Keratinocyte (primary cell): ENCODE results near the gene TPM1. TPM values are rescaled to one million over a fixed set of nuclear protein-coding genes. Genes with fewer than 3 reads are reported as not detected.

Source experiments
- DNase-seq: peaks from one replicate; pipeline ENCODE4 v3.0.0-alpha.2; 2011; ENCODE audit warnings: low read depth, missing footprints, low spot score
- FAIRE-seq: peaks from 2 replicates; lab custom pipeline; 2011; peaks lifted over from hg19 to GRCh38; lab: Jason Lieb, UNC
- H2AFZ ChIP-seq: 2 replicates; pipeline ENCODE4 v1.6.0; 2012; ENCODE audit warnings: low read length, control low read depth, inconsistent platforms; ENCODE audit not compliant: control insufficient read depth
- H3K27ac ChIP-seq: 2 replicates; pipeline ENCODE4 v1.5.1; 2011; ENCODE audit warnings: low read length; ENCODE audit not compliant: control insufficient read depth, insufficient read depth
- H3K27me3 ChIP-seq: 3 replicates; pipeline ENCODE4 v1.6.0; 2011; ENCODE audit warnings: low read length; ENCODE audit not compliant: control insufficient read depth, insufficient read depth; ENCODE audit errors: extremely low read depth
- H3K36me3 ChIP-seq, 2 experiments: 2 replicates in 1 of 2; 3 replicates in 1 of 2; pipeline ENCODE4 v1.5.1; 2011; ENCODE audit warnings: low read length in 2 of 2, mild to moderate bottlenecking in 1 of 2; ENCODE audit not compliant: control insufficient read depth in 2 of 2, insufficient read depth in 2 of 2; ENCODE audit errors: extremely low read depth in 1 of 2
- H3K4me1 ChIP-seq: 3 replicates; pipeline ENCODE4 v1.5.1; 2011; ENCODE audit warnings: low read length; ENCODE audit not compliant: control insufficient read depth, insufficient read depth; ENCODE audit errors: extremely low read depth
- H3K4me2 ChIP-seq: 3 replicates; pipeline ENCODE4 v1.6.0; 2011; ENCODE audit warnings: low read depth, low read length; ENCODE audit not compliant: control insufficient read depth, insufficient read depth; ENCODE audit errors: extremely low read depth
- H3K4me3 ChIP-seq, 3 experiments: fragments of 200-600 bp in 1 of 3; sonication (generic) in 1 of 3; 2 replicates in 2 of 3; 3 replicates in 1 of 3; pipeline ENCODE4 v1.5.1; 2011 to 2016; ENCODE audit warnings: low read length in 3 of 3, mild to moderate bottlenecking in 3 of 3, control low read depth in 2 of 3, inconsistent platforms in 1 of 3, low read depth in 1 of 3, mixed read lengths in 1 of 3, mixed run types in 1 of 3, moderate library complexity in 1 of 3; ENCODE audit not compliant: control insufficient read depth in 2 of 3, insufficient read depth in 2 of 3; ENCODE audit errors: extremely low read depth in 1 of 3
- H3K79me2 ChIP-seq: 2 replicates; pipeline ENCODE4 v1.6.0; 2012; ENCODE audit warnings: low read length; ENCODE audit not compliant: control insufficient read depth, insufficient read depth
- H3K9ac ChIP-seq: 3 replicates; pipeline ENCODE4 v1.6.0; 2011; ENCODE audit warnings: low read length; ENCODE audit not compliant: control insufficient read depth, insufficient read depth; ENCODE audit errors: extremely low read depth
- H3K9me1 ChIP-seq: 3 replicates; pipeline ENCODE4 v1.6.0; 2011; ENCODE audit warnings: low read length; ENCODE audit not compliant: control insufficient read depth, insufficient read depth; ENCODE audit errors: extremely low read depth
- H3K9me3 ChIP-seq: 2 replicates; pipeline ENCODE4 v1.5.1; 2012; ENCODE audit warnings: low read depth, low read length; ENCODE audit not compliant: control insufficient read depth
- H4K20me1 ChIP-seq: 3 replicates; pipeline ENCODE4 v1.6.0; 2011; ENCODE audit warnings: low read length; ENCODE audit not compliant: control insufficient read depth, insufficient read depth; ENCODE audit errors: extremely low read depth
- CTCF ChIP-seq, 3 experiments: IDR thresholded peaks in 1 of 3; conservative IDR thresholded peaks in 1 of 3; optimal IDR thresholded peaks in 1 of 3; 2 replicates in 2 of 3; 3 replicates in 1 of 3; pipeline versions ENCODE3 to v1.5.1; 2011; ENCODE audit warnings: low read length in 3 of 3, mild to moderate bottlenecking in 3 of 3, moderate library complexity in 2 of 3, control low read depth in 1 of 3, inconsistent platforms in 1 of 3; ENCODE audit not compliant: insufficient read depth in 2 of 3; ENCODE audit errors: extremely low read depth in 1 of 3
- EZH2 ChIP-seq: IDR thresholded peaks from one replicate; pipeline ENCODE4 v1.6.1; 2012; ENCODE audit warnings: inconsistent platforms, mild to moderate bottlenecking, low read length, moderate library complexity
- dilution Hi-C: fragments of 300-500 bp; cut with MboI; formaldehyde crosslinking; loops from one replicate; pipeline ENCODE4 v1.7.0; 2020; ENCODE audit warnings: low sequenced_read_pairs; ENCODE audit not compliant: extremely low pct_ligation_motif_present
- polyA plus RNA-seq, 5 experiments: library from polyadenylated mRNA; depleted of rRNA in 3 of 5; stranded (reverse) in 3 of 5; stranded (forward) in 1 of 5; unstranded in 1 of 5; fragments of >200 nt; gene quantifications; 1 replicate in 1 of 5; 2 replicates in 3 of 5; 3 replicates in 1 of 5; pipeline versions ENCODE4 v1.2.1 to v1.2.3, GENCODE V29; 2011 to 2012; ENCODE audit warnings: missing spikeins in 2 of 5, low read depth in 1 of 5, low replicate concordance in 1 of 5

The TPM1 gene
- polyA plus RNA-seq, 1 donor (not counting 4 experiments of a cell fraction or from before 2014, with no cell fraction given) = 370 TPM

GRCh38 chr15:63010386-63010785, 32.2 kb upstream of the TPM1 start:
- Histone ChIP-seq H3K9me1 (no peaks in the 10 kb centered on the region), H3K27me3 (no peaks in the 10 kb centered on the region), H3K9me3 (no peaks in the 10 kb centered on the region), H3K36me3 (no peaks in the 10 kb centered on the region), H3K9ac (no peak overlapping the region), H3K27ac (no peak overlapping the region), H3K4me1 (peaks cover 6% of the 10 kb centered on the region), H2AFZ (no peak overlapping the region), H3K4me3 (no peak overlapping the region), H4K20me1 (no peaks in the 10 kb centered on the region), H3K79me2 (no peaks in the 10 kb centered on the region), H3K4me2 (no peak overlapping the region)
- dilution Hi-C loops = no loop called here
- TF ChIP-seq CTCF (optimal IDR thresholded peaks at IDR 0.05 in 1 of 3, IDR thresholded peaks at IDR 0.05 in 1 of 3, conservative IDR thresholded peaks at IDR 0.05 in 1 of 3; ENCODE audit: extremely low read depth in 1 of 3, insufficient read depth in 2 of 3, low read length in 3 of 3) = no peak
- TF ChIP-seq EZH2 = no peak
- DNase-seq (no peak), FAIRE-seq (no peak)

GRCh38 chr15:63010920-63011693, 31.4 kb upstream of the TPM1 start:
- DNase-seq = no peak
- no peak for FAIRE-seq
- H4K20me1 ChIP-seq = no peaks in the 10 kb centered on the region
- no peaks in the 10 kb centered on the region for H3K9me1 ChIP-seq
- no peak overlapping the region for H3K4me3 ChIP-seq
- no peak overlapping the region for H2AFZ ChIP-seq
- no peak overlapping the region for H3K4me2 ChIP-seq
- H3K9ac ChIP-seq = no peak overlapping the region
- H3K79me2 ChIP-seq = no peaks in the 10 kb centered on the region
- no peaks in the 10 kb centered on the region for H3K9me3 ChIP-seq
- no peaks in the 10 kb centered on the region for H3K36me3 ChIP-seq
- dilution Hi-C loops = no loop called here
- H3K27me3 ChIP-seq = no peaks in the 10 kb centered on the region
- TF ChIP-seq CTCF (optimal IDR thresholded peaks at IDR 0.05 in 1 of 3, IDR thresholded peaks at IDR 0.05 in 1 of 3, conservative IDR thresholded peaks at IDR 0.05 in 1 of 3; ENCODE audit: extremely low read depth in 1 of 3, insufficient read depth in 2 of 3, low read length in 3 of 3) = no peak
- H3K27ac ChIP-seq = no peak overlapping the region
- H3K4me1 ChIP-seq = peaks cover 13% of the 10 kb centered on the region
